Pancreas (tissue), 10 donors: Measurements from ENCODE around the gene RADIL. TPM values are rescaled to one million over a fixed set of nuclear protein-coding genes. Genes with fewer than 3 reads are reported as not detected.
A peak's percentile ranks its signal among the peaks of the same experiment; 100 is the strongest.

ENCODE experiments used
- ATAC-seq, 4 donors: fragments of 200-7000 bp; cut with Tn5 transposase; one replicate each; pipeline versions ENCODE4 v1.8.0 to v1.9.1; 2020; ENCODE audit warnings: mild to moderate bottlenecking in 4 of 4, moderate library complexity in 4 of 4
- DNase-seq, 6 donors: peaks; one replicate each; pipeline ENCODE4 v3.0.0-alpha.2; 2020
- FAIRE-seq: peaks from 2 replicates; lab custom pipeline; 2012; peaks lifted over from hg19 to GRCh38; lab: Jason Lieb, UNC
- H3K27ac ChIP-seq, 4 donors: fragments of 200-600 bp; sonication (generic); 1 replicate in 3 of 4; 2 replicates in 1 of 4; pipeline versions ENCODE4 v1.5.0 to v1.8.0; 2020
- H3K27me3 ChIP-seq, 4 donors: fragments of 200-600 bp; one replicate each; pipeline ENCODE4 v1.8.0; 2021
- H3K36me3 ChIP-seq, 3 donors: fragments of 200-600 bp; sonication (generic) in 1 of 3; one replicate each; pipeline versions ENCODE4 v1.5.0 to v1.8.0; 2020 to 2021
- H3K4me1 ChIP-seq, 3 donors: fragments of 200-600 bp; one replicate each; pipeline ENCODE4 v1.8.0; 2021
- H3K4me3 ChIP-seq, 4 donors: fragments of 200-600 bp; sonication (generic) in 2 of 4; one replicate each; pipeline versions ENCODE4 v1.5.0 to v1.8.0; 2020 to 2021
- H3K9me3 ChIP-seq, 4 donors: fragments of 200-600 bp; one replicate each; pipeline ENCODE4 v1.8.0; 2021
- WGBS, 2 donors: extraction: QIAGEN DNeasy Blood & Tissue Kit; methylation state at CpG; one replicate each; pipeline ENCODE4 v1.1.7; 2013; 5-methylcytosine and 5-hydroxymethylcytosine counted together
- intact Hi-C, 3 donors: fragments of 100-400 bp; cut with DNase I; formaldehyde crosslinking; loops; one replicate each; pipeline versions ENCODE4 v1.11.1 to v1.14.2; 2022
- polyA plus RNA-seq, 2 donors: library from polyadenylated mRNA; stranded (reverse); fragments of 200-250 nt; gene quantifications; one replicate each; pipeline ENCODE4 v1.2.3, GENCODE V29; 2013
- total RNA-seq, 6 donors: library from RNA; stranded (reverse); fragmentation: NEBNext Ultra II Directional in 4 of 6; extraction: Animal tissue kit (Norgen Biotek cat#: 25700) in 4 of 6; gene quantifications; one replicate each; pipeline versions ENCODE4 v1.2.1 to v1.2.4, GENCODE V29; 2021 to 2023
- TF ChIP-seq, protein P1 (sequence below), 4 donors: fragments of 200-600 bp; sonication (generic) in 3 of 4; IDR thresholded peaks; one replicate each; pipeline versions ENCODE4 v1.5.0 to v1.8.0; 2021; ENCODE audit warnings: antibody characterized with exemption in 4 of 4
- donor health status: healthy with polysubstance abuse.
- donor health status: DM: no; HTN: no; CAD: no; lungs with moderate emphysema.
- donor health status: DM: no; HTN: no; CAD: no.
- donor health status: control.
- donor health status: control.
- donor health status: Bipolar disorder and iron deficiency.
- donor health status: DM: yes; HTN: yes; CAD: no.
- donor health status: DM: no; HTN: no; CAD: no.
- donor health status: DM: no; HTN: no; CAD: no.
- donor health status: DM: yes; HTN: yes; CAD: no.

RADIL gene
- total and polyA plus RNA-seq, 8 donors: 0.58 to 11.2 (median 3.5) TPM

DNA sequence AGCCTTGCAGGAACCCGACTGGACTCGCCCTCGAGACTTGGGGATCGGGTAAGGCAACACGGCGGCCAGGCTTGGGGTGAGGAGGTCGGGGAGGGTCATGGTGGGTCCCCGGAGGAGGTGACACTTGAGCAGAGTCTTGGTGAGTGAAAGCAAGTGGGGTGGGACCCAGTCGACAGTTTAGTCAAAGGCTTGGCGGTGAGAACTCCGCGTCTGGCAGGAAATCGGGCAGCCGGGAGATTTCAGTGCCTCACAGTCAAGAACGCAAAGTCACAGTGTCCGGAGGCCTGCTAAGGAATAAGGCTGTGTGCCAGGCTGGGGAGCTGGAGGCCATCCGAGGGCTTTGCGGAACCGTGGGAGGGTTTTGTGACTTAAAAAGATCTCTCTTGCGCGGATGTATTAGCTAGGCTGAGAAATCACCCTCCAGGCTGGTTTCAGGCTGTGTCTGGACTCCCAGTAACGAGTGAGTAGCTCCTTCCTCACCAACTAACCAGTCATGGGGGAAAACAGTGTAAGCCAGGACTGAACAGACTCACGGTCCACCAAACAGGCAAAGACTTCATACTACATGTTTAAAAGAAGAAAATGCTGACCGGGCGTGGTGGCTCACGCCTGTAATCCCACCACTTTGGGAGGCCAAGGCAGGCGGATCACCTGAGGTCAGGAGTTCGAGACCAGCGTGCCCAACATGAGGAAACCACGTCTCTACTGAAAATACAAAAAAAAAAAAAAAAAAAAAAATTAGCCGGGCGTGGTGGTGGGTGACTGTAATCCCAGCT is 107.5 kb downstream of the RADIL start:
- WGBS, 2 donors: 17 to 19% methylated on average over 32 of the region's 32 CpGs
- no peaks in the 10 kb centered on the region for H3K9me3 ChIP-seq
- no peaks in the 10 kb centered on the region for H3K36me3 ChIP-seq
- ATAC-seq (peak; percentile 25 to 48 (median 34)), FAIRE-seq (no peak), DNase-seq (peak in 2 of 6 donors; percentile 29 to 49)
- H3K27me3 ChIP-seq: no peaks in the 10 kb centered on the region
- peaks cover 0 to 19% (median 0%) of the 10 kb centered on the region in 3 donors for H3K4me1 ChIP-seq
- TF ChIP-seq, protein P1, sequence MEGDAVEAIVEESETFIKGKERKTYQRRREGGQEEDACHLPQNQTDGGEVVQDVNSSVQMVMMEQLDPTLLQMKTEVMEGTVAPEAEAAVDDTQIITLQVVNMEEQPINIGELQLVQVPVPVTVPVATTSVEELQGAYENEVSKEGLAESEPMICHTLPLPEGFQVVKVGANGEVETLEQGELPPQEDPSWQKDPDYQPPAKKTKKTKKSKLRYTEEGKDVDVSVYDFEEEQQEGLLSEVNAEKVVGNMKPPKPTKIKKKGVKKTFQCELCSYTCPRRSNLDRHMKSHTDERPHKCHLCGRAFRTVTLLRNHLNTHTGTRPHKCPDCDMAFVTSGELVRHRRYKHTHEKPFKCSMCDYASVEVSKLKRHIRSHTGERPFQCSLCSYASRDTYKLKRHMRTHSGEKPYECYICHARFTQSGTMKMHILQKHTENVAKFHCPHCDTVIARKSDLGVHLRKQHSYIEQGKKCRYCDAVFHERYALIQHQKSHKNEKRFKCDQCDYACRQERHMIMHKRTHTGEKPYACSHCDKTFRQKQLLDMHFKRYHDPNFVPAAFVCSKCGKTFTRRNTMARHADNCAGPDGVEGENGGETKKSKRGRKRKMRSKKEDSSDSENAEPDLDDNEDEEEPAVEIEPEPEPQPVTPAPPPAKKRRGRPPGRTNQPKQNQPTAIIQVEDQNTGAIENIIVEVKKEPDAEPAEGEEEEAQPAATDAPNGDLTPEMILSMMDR (IDR thresholded peaks at IDR 0.05): no peak
- peak overlapping the region; percentile 94 to 98 (median 96) for H3K27ac ChIP-seq
- peak overlapping the region; percentile 85 to 96 (median 92) for H3K4me3 ChIP-seq
- intact Hi-C loops: no loop called here

DNA sequence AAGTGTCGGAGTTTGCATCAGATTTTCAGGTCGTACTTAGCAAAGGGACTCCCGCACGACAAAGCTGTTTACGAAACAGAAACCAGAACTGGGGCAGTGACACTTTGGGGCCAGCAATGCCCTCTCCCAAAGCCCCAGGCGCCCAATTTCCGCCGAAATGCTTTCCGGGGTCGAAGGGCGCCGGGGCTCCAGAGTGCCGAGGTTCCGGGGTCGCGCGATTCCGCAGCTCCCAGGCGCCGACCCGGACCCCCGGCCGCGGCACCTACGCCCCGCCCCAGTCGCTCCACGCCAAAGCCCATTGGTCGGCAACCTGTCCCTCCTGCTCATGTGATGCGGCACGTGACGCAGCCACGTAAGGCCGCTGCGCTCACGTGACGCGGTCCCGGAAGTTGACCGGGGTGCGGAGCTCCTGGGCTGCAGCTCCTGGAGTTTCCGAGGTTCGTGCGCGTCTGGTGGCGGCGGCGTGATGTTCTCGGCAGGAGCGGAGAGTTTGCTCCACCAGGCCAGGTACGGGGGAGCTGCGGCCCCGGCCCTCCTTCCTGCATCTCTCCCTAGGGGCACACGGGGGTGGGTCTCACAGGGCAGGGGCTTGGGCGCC is 108.2 kb downstream of the RADIL start, which contains the start of gene AP5Z1:
TSS of gene AP5Z1 (plus strand) at position 374 of the 598 bp plus-strand sequence. CDS start at position 467, 93 bp downstream.
- H3K27me3 ChIP-seq: no peaks in the 10 kb centered on the region
- H3K36me3 ChIP-seq: no peaks in the 10 kb centered on the region
- 0% methylated on average over 54 to 55 of the region's 55 CpGs for WGBS, 2 donors
- H3K4me1 ChIP-seq: peaks cover 0 to 19% (median 0%) of the 10 kb centered on the region in 3 donors
- peak within 1 kb of the TSS; percentile 85 to 96 (median 92) for H3K4me3 ChIP-seq
- ATAC-seq: peak; percentile 95 to 99 (median 98)
- TF ChIP-seq, protein P1 (IDR thresholded peaks at IDR 0.05): no peak
- H3K9me3 ChIP-seq: no peaks in the 10 kb centered on the region
- peak; percentile 94 to 98 (median 95) for DNase-seq
- H3K27ac ChIP-seq: peak within 1 kb of the TSS; percentile 94 to 98 (median 96)
- FAIRE-seq: no peak
- intact Hi-C loops: no loop called here

DNA sequence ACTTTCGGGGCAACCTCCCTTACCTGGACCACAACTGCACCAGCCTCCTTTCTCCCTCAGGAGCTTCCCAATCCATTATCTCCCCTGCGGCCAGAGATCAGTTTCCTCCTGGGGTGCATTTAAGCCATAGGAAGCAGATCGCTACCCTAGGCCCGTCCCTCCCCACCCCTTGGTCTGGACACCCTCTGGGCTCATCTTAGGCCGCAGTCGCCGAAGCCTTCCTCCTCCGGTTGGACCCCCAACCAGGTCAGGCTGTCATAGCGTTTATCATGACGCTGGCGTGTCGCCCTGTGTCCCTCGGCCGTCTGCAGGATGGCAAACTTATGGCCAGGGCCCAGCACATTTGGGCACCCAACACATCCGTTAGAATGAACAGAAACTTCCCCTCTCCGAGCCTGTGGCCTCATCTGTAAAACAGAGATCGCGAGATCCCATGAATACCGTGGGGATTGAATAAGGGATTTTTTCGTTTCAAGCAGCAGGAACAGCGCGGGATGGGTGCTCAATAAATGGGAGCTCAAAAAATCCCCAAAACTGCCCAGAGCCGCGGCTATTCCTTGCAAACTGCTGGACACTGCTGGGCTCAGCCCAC is 108.8 kb downstream of the RADIL start:
- H3K4me3 ChIP-seq: peak overlapping the region; percentile 85 to 96 (median 92)
- H3K27me3 ChIP-seq: no peaks in the 10 kb centered on the region
- H3K9me3 ChIP-seq: no peaks in the 10 kb centered on the region
- H3K36me3 ChIP-seq: no peaks in the 10 kb centered on the region
- FAIRE-seq: no peak
- intact Hi-C loops: no loop called here
- DNase-seq: peak in 3 of 6 donors; percentile 46 to 70 (median 66)
- WGBS, 2 donors: 7 to 8% methylated on average over 24 of the region's 24 CpGs
- H3K4me1 ChIP-seq: peaks cover 0 to 19% (median 0%) of the 10 kb centered on the region in 3 donors
- TF ChIP-seq, protein P1 (IDR thresholded peaks at IDR 0.05): no peak
- peak; percentile 35 to 58 (median 45) for ATAC-seq
- peak overlapping the region; percentile 94 to 98 (median 96) for H3K27ac ChIP-seq

DNA sequence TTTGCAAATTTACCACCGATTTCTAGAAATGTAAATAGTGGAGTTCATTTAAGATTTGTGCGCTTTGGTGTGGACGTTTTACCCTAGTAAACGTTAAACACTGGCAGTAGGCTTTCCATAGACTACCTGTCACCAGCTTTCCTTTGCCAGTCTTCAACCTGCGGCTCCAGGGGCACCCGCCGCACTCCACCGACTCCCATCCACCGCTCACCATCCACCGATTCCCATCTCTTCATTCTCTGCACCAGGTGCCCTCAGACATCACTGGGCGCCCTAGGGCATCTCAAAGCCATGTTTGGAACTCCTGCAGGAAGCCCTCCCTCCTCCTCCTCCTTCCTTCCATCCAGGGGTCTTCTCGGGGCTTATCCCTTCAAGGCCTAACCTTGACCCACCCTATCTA is 109.5 kb downstream of the RADIL start:
- 82 to 87% methylated on average over 12 of the region's 12 CpGs for WGBS, 2 donors
- DNase-seq: peak in 1 of 6 donors; percentile 24
- Histone ChIP-seq H3K27ac (no peak overlapping the region), H3K4me3 (no peak overlapping the region), H3K4me1 (peaks cover 0 to 19% (median 0%) of the 10 kb centered on the region in 3 donors), H3K36me3 (no peaks in the 10 kb centered on the region), H3K9me3 (no peaks in the 10 kb centered on the region), H3K27me3 (no peaks in the 10 kb centered on the region)
- TF ChIP-seq, protein P1 (IDR thresholded peaks at IDR 0.05): no peak
- ATAC-seq: no peak
- intact Hi-C loops: no loop called here
- no peak for FAIRE-seq
